Measurements from ENCODE around the gene GPR65. TPM values are rescaled to one million over a fixed set of nuclear protein-coding genes. Genes with fewer than 3 reads are reported as not detected.

Gene GPR65
- total RNA-seq, 1 experiment from 2014 or later = not detected

- H3K9me3 ChIP-seq (ENCODE audit: low read length) = no peaks in the 10 kb centered on the region
- intact Hi-C loops (cut with micrococcal nuclease) = no loop called here
- H3K4me2 ChIP-seq (ENCODE audit: low read length) = no peak overlapping the region
- H3K4me3 ChIP-seq (ENCODE audit: low read length) = no peak overlapping the region
- H3K9me2 ChIP-seq (replicated peaks; ENCODE audit: low read length) = no peaks in the 10 kb centered on the region
- POLR2A ChIA-PET (ENCODE audit: unreplicated experiment) = no interaction called here
- no peak overlapping the region for H3K9ac ChIP-seq (ENCODE audit: low read length)
- TF ChIP-seq EZH2 (IDR thresholded peaks at IDR 0.05; ENCODE audit: low read length, unreplicated experiment) (no peak), EZH2phosphoT487 (IDR thresholded peaks at IDR 0.05; ENCODE audit: borderline replicate concordance, low read length) (no peak), CTCF (conservative IDR thresholded peaks at IDR 0.05; ENCODE audit: low read depth, low read length) (no peak)
- BruUV-seq (replicated peaks) = no TSS peak
- ATAC-seq (no peak), DNase-seq (no peak)
- no peaks in the 10 kb centered on the region for H4K20me1 ChIP-seq (ENCODE audit: low read length)
- no peak overlapping the region for H3K27ac ChIP-seq (ENCODE audit: low read length)
- H3K79me2 ChIP-seq (ENCODE audit: low read length) = no peaks in the 10 kb centered on the region
- no peaks in the 10 kb centered on the region for H3F3A ChIP-seq (ENCODE audit: low read length, unreplicated experiment)
- no peak overlapping the region for H2AFZ ChIP-seq (ENCODE audit: low read length)
- no peaks in the 10 kb centered on the region for H3K27me3 ChIP-seq (ENCODE audit: low read length)
- no peaks in the 10 kb centered on the region for H3K36me3 ChIP-seq (ENCODE audit: low read depth, low read length)
- no peaks in the 10 kb centered on the region for H3K4me1 ChIP-seq (ENCODE audit: insufficient read depth, low read length)
- CTCF ChIA-PET = no interaction called here
These were observed 44.7 kb upstream of the GPR65 start for GRCh38 chr14:87960013-87960787.

DNA sequence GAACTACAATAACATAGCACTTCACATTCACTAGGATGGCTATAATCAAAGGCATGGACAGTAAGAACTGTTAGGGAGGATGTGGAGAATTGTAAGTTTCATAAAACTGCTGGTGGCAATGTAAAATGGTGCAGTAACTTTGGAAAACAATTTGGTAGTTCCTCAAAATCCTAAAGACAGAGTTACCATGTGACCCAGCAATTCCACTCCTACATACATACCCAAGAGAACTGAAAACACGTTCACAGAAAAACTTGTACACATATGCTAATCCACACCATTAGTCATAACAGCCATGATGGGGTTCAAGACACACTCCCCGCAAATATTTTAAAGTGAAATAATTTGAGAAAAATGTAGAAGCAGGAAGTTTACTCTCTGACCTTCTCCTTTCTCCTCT lies 43.7 kb upstream of the GPR65 start:
- ChIA-PET POLR2A (ENCODE audit: unreplicated experiment) (no interaction called here), CTCF (no interaction called here)

More for the DNA sequence above, 43.7 kb upstream of the GPR65 start:
- H3K27ac ChIP-seq (ENCODE audit: low read length) = no peak overlapping the region
- no peak overlapping the region for H3K4me3 ChIP-seq (ENCODE audit: low read length)
- no peaks in the 10 kb centered on the region for H3K9me2 ChIP-seq (replicated peaks; ENCODE audit: low read length)
- no peaks in the 10 kb centered on the region for H3F3A ChIP-seq (ENCODE audit: low read length, unreplicated experiment)
- TF ChIP-seq CTCF (conservative IDR thresholded peaks at IDR 0.05; ENCODE audit: low read depth, low read length) (no peak), EZH2 (IDR thresholded peaks at IDR 0.05; ENCODE audit: low read length, unreplicated experiment) (no peak), EZH2phosphoT487 (IDR thresholded peaks at IDR 0.05; ENCODE audit: borderline replicate concordance, low read length) (no peak)
- H3K27me3 ChIP-seq (ENCODE audit: low read length) = no peaks in the 10 kb centered on the region
- no peaks in the 10 kb centered on the region for H3K79me2 ChIP-seq (ENCODE audit: low read length)
- H3K36me3 ChIP-seq (ENCODE audit: low read depth, low read length) = no peaks in the 10 kb centered on the region
- no peaks in the 10 kb centered on the region for H3K9me3 ChIP-seq (ENCODE audit: low read length)
- no TSS peak for BruUV-seq (replicated peaks)
- DNase-seq (no peak), ATAC-seq (no peak)
- H3K4me2 ChIP-seq (ENCODE audit: low read length) = no peak overlapping the region
- H3K4me1 ChIP-seq (ENCODE audit: insufficient read depth, low read length) = no peaks in the 10 kb centered on the region
- H4K20me1 ChIP-seq (ENCODE audit: low read length) = no peaks in the 10 kb centered on the region
- intact Hi-C loops (cut with micrococcal nuclease) = no loop called here
- no peak overlapping the region for H2AFZ ChIP-seq (ENCODE audit: low read length)
- H3K9ac ChIP-seq (ENCODE audit: low read length) = no peak overlapping the region
